ENCODE measurements around the gene NUCKS1. TPM values are rescaled to one million over a fixed set of nuclear protein-coding genes. Genes with fewer than 3 reads are reported as not detected.

NUCKS1 gene
- total and polyA plus RNA-seq, 2 of the 4 experiments (the other 2 are of a cell fraction) = 37.9 to 103 TPM

DNA sequence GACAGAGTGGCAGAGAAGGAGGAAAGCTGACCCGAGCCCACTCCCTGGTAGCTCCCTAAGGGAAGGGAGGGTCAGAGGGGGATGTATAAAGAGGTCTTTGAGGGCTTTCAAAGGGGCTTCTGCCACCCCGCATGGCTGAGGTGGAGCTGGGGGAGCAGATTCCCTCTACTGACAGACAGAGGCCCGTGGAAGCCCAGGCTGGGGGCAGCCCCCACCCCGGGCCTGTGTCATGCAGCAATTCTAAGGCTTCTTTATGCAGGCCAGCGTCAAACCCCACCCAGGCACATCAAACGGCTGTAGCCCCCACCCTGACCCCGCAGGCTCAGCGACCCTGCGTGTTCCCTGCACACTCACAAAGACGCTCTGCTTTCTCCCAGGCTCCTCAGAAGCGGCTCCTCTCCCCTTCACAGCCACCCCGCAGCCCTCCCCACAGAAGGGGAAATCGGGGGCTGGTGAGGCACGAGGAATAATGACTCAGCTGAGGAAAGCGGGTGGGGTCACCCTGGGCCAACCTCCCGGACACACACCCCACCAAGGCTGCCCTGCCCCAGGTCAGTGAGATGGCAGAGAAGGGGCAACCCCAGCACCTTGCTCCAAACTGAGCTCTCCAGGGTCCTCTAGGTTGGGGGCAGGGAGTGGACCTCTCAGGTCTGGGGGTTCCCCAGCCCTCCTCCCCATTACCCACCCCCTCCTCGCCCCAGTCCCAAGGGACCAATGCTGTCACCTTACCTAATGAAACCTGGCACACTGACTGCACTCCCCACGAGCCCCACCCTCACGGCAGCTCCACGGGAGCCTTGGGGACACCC, 80.4 kb downstream of the NUCKS1 start:
- ChIA-PET POLR2A (ENCODE audit: unreplicated experiment) (no interaction called here), CTCF (interaction anchor here (1.1 to 2.2 kb wide), 2 partner anchors 11 kb away, joined by 3 to 9 read pairs; no protein-coding TSS in a partner anchor)
- no TSS peak for BruUV-seq (replicated peaks)
- Histone ChIP-seq H3K4me1 (ENCODE audit: control insufficient read depth, insufficient read depth, low read length) (peaks cover 6% of the 10 kb centered on the region; the same call in 1 of the 2 replicates), H3K14ac (replicated peaks; ENCODE audit: low read depth, low read length) (no peak overlapping the region), H3K9ac (ENCODE audit: low read depth, low read length) (no peak overlapping the region), H2BK120ac (ENCODE audit: low read depth, low read length) (no peak overlapping the region), H3K23ac (ENCODE audit: low read depth, low read length) (no peak overlapping the region), H3K36me3 (ENCODE audit: control insufficient read depth, insufficient read depth, low read length) (no peaks in the 10 kb centered on the region), H3K4me3 (ENCODE audit: insufficient read depth, low read depth, low read length) (no peak overlapping the region), H3K27ac (ENCODE audit: insufficient read depth, low read length) (no peak overlapping the region), H3K9me1 (ENCODE audit: insufficient read depth, low read length) (no peaks in the 10 kb centered on the region; the same call in 1 of the 2 replicates), H4K5ac (ENCODE audit: low read depth, low read length) (no peak overlapping the region), H3K4ac (ENCODE audit: low read depth, low read length) (no peak overlapping the region), H3K56ac (ENCODE audit: extremely low read depth, insufficient read depth, low read length) (no peak overlapping the region), H3K4me2 (ENCODE audit: low read depth, low read length) (no peak overlapping the region), H2AFZ (replicated peaks; ENCODE audit: low read length, poor library complexity) (peak overlapping the region; percentile 72), H2BK15ac (ENCODE audit: low read depth, low read length) (no peak overlapping the region), H3K9me3 (ENCODE audit: control insufficient read depth, insufficient read depth, low read length) (no peaks in the 10 kb centered on the region), H4K8ac (ENCODE audit: low read depth in 2 of 2, low read length in 2 of 2) (no peak overlapping the region), H2BK5ac (ENCODE audit: low read depth, low read length, poor library complexity, severe bottlenecking) (no peak overlapping the region), H3K79me1 (ENCODE audit: low read depth in 1 of 2, low read length in 2 of 2) (0 out of 4 replicates have a peak, but pooled peaks cover 0 to 2% of the 10 kb centered on the region in 2 experiments), H3K27me3 (ENCODE audit: control insufficient read depth, insufficient read depth, low read length) (no peaks in the 10 kb centered on the region), H2AK5ac (ENCODE audit: low read depth, low read length) (no peak overlapping the region), H4K91ac (ENCODE audit: insufficient read depth, low read depth, low read length) (no peak overlapping the region), H2BK20ac (ENCODE audit: low read depth, low read length) (no peak overlapping the region), H2AK9ac (replicated peaks; ENCODE audit: low read depth, low read length, poor library complexity) (peak overlapping the region; percentile 34), H3K18ac (ENCODE audit: low read depth, low read length) (no peak overlapping the region), H4K20me1 (ENCODE audit: insufficient read depth, low read length) (no peaks in the 10 kb centered on the region)
- TF ChIP-seq RCOR1 (IDR thresholded peaks at IDR 0.05; ENCODE audit: insufficient replicate concordance, low read length) = no peak
- dilution Hi-C loops (cut with HindIII; ENCODE audit: low sequenced_read_pairs, unreplicated experiment) (no loop called here), intact Hi-C loops (cut with micrococcal nuclease) (no loop called here), in situ Hi-C loops (cut with MboI; ENCODE audit: low sequenced_read_pairs) (loop anchor here (5.0 to 25.0 kb wide), 3 partner anchors 38 to 443 kb away; partner anchors contain the start of gene AVPR1B)
- WGBS, 2 experiments (ENCODE audit: extremely low coverage in 2 of 2, insufficient read length in 1 of 2) = no CpG with 5 or more reads among the region's 20 CpGs
- ATAC-seq (ENCODE audit: low read depth) (no peak), DNase-seq (no peak)

Measured in IMR-90 (cell line).